PC-3 (cell line): ENCODE results near the gene SPTBN2.

Experiments
- CTCF ChIP-seq: fragments of 300-600 bp; sonication (generic); conservative IDR thresholded peaks from 2 replicates; pipeline ENCODE4 v1.5.1; 2017; ENCODE audit warnings: antibody characterized with exemption, low read depth, mild to moderate bottlenecking, low read length
- EZH2 ChIP-seq: fragments of 300-600 bp; sonication (generic); IDR thresholded peaks from one replicate; pipeline ENCODE4 v1.6.1; 2017; ENCODE audit warnings: antibody characterized with exemption, mild to moderate bottlenecking, low read length; ENCODE audit not compliant: unreplicated experiment
- EZH2phosphoT487 ChIP-seq: fragments of 300-600 bp; sonication (generic); IDR thresholded peaks from 2 replicates; pipeline ENCODE4 v1.6.1; 2018; ENCODE audit warnings: mild to moderate bottlenecking, antibody characterized with exemption, low read length, borderline replicate concordance

DNA sequence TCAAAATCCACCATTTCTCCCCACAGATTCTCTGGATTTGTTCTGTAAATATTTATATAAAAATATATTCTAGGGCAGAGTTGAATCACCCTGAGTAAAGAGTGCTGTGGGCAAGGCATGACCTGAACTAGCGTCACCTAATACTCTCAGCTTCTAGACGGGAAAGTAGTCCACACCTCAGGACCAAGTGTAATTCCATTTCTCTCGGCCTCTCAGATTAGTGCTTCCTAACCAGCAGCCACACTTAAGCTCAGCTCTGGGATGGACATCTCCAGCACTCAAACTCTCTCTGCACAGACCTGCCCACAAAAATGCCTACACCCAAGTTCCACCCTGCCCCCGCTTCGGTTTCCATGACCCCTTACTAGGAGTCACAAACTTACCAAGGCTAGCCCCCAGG, 5.3 kb downstream of the SPTBN2 start:
- TF ChIP-seq CTCF, result no peak
- TF ChIP-seq EZH2, result no peak
- no peak for TF ChIP-seq EZH2phosphoT487
